RWPE2 (cell line): ENCODE results near the gene QDPR.

Experiments
- ATAC-seq: fragments of 200-7000 bp; cut with Tn5 transposase; 3 replicates; pipeline ENCODE4 v1.9.1; 2021; ENCODE audit warnings: low read depth
- DNase-seq: peaks from one replicate; pipeline ENCODE4 v3.0.0-alpha.2; 2020; ENCODE audit warnings: low spot score
- H3K27ac ChIP-seq: fragments of 450-650 bp; 2 replicates; pipeline ENCODE4 v1.5.1; 2017; ENCODE audit warnings: mild to moderate bottlenecking; ENCODE audit not compliant: poor library complexity, severe bottlenecking
- H3K27me3 ChIP-seq: fragments of 250-450 bp; sonication (Bioruptor Pico); 2 replicates; pipeline ENCODE4 v1.5.1; 2021; ENCODE audit warnings: mild to moderate bottlenecking, moderate library complexity; ENCODE audit not compliant: insufficient read depth, poor library complexity, severe bottlenecking
- H3K36me3 ChIP-seq: fragments of 250-450 bp; sonication (Bioruptor Pico); 2 replicates; pipeline ENCODE4 v1.5.1; 2020; ENCODE audit warnings: low read depth, mild to moderate bottlenecking, moderate library complexity
- H3K4me1 ChIP-seq: fragments of 250-450 bp; sonication (Bioruptor Pico); 2 replicates; pipeline ENCODE4 v1.5.1; 2021; ENCODE audit warnings: mild to moderate bottlenecking, moderate library complexity; ENCODE audit not compliant: insufficient read depth, poor library complexity, severe bottlenecking
- H3K4me3 ChIP-seq: fragments of 250-450 bp; sonication (Bioruptor Pico); 2 replicates; pipeline ENCODE4 v1.5.1; 2021; ENCODE audit warnings: mild to moderate bottlenecking, moderate library complexity; ENCODE audit not compliant: severe bottlenecking
- H3K9me3 ChIP-seq: fragments of 250-450 bp; sonication (Bioruptor Pico); 2 replicates; pipeline ENCODE4 v1.5.1; 2021; ENCODE audit warnings: mild to moderate bottlenecking, moderate library complexity; ENCODE audit not compliant: severe bottlenecking
- TF ChIP-seq, protein P1 (sequence below): fragments of 450-650 bp; IDR thresholded peaks from one replicate; pipeline ENCODE4 v1.5.1; 2017; ENCODE audit warnings: mild to moderate bottlenecking, moderate library complexity; ENCODE audit not compliant: poor library complexity, severe bottlenecking

QDPR gene

DNA sequence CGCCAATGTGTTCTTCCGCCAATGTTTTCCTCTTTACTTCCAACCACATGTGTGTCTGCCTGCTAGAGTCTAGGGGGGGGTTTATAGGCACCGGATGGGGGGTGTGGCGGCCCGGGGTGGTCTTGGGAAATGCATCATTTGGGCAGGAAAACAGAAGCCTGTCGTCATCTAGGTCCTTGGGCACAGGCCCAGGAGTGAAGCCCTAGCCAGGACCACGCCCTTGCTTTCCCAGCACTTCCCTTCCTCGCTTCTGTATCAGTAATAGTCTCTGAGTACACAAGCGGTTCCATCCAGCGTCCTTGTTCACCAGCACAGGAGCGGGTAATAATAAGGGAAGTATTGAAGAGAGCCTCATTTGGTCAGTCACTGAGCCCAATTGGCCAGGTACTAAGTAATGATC, 74.5 kb downstream of the QDPR start:
- DNase-seq, result no peak

DNA sequence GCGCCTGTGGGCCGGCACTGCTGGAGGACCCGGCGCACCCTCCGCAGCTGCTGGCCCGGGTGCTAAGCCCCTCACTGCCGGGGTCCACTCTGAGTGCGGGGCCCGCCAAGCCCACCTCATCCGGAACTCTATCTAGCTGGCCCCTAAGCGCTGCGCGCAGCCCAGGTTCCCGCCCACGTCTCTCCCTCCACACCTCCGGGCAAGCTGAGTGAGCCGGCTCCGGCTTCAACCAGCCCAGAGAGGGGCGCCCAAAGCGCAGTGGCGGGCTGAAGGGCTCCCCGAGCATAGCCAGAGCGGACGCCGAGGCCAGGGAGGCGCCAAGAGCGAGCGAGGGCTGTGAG, 75.2 kb downstream of the QDPR start:
- TF ChIP-seq, protein P1, sequence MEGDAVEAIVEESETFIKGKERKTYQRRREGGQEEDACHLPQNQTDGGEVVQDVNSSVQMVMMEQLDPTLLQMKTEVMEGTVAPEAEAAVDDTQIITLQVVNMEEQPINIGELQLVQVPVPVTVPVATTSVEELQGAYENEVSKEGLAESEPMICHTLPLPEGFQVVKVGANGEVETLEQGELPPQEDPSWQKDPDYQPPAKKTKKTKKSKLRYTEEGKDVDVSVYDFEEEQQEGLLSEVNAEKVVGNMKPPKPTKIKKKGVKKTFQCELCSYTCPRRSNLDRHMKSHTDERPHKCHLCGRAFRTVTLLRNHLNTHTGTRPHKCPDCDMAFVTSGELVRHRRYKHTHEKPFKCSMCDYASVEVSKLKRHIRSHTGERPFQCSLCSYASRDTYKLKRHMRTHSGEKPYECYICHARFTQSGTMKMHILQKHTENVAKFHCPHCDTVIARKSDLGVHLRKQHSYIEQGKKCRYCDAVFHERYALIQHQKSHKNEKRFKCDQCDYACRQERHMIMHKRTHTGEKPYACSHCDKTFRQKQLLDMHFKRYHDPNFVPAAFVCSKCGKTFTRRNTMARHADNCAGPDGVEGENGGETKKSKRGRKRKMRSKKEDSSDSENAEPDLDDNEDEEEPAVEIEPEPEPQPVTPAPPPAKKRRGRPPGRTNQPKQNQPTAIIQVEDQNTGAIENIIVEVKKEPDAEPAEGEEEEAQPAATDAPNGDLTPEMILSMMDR, result no peak
- ATAC-seq (no peak), DNase-seq (no peak)
- Histone ChIP-seq H3K4me3 (no peak overlapping the region), H3K27ac (no peak overlapping the region), H3K36me3 (no peaks in the 10 kb centered on the region), H3K4me1 (no peaks in the 10 kb centered on the region), H3K9me3 (no peaks in the 10 kb centered on the region), H3K27me3 (no peaks in the 10 kb centered on the region)

More for the DNA sequence above, 74.5 kb downstream of the QDPR start:
- H3K9me3 ChIP-seq, result no peaks in the 10 kb centered on the region
- no peaks in the 10 kb centered on the region for H3K27me3 ChIP-seq
- TF ChIP-seq, protein P1, result no peak
- ATAC-seq, result no peak
- H3K36me3 ChIP-seq, result no peaks in the 10 kb centered on the region
- no peak overlapping the region for H3K27ac ChIP-seq
- H3K4me3 ChIP-seq, result no peak overlapping the region
- H3K4me1 ChIP-seq, result no peaks in the 10 kb centered on the region
